Bronchial epithelial cell (primary cell): ENCODE data around the gene STEAP1B. TPM values are rescaled to one million over a fixed set of nuclear protein-coding genes. Genes with fewer than 3 reads are reported as not detected.

Experiments
- DNase-seq: peaks from one replicate; pipeline ENCODE4 v3.0.0-alpha.2; 2010; ENCODE audit warnings: low read depth
- FAIRE-seq: peaks from 2 replicates; lab custom pipeline; 2011; peaks lifted over from hg19 to GRCh38; lab: Jason Lieb, UNC
- H3K27me3 ChIP-seq: 2 replicates; pipeline ENCODE4 v1.5.1; 2011; ENCODE audit warnings: low read length; ENCODE audit not compliant: control insufficient read depth, insufficient read depth
- H3K36me3 ChIP-seq: 2 replicates; pipeline ENCODE4 v1.5.1; 2011; ENCODE audit warnings: low read length; ENCODE audit not compliant: control insufficient read depth, insufficient read depth
- H3K4me3 ChIP-seq: 2 replicates; pipeline ENCODE4 v1.5.1; 2011; ENCODE audit warnings: mild to moderate bottlenecking, low read depth, low read length, control low read depth
- total RNA-seq: library from RNA; depleted of rRNA; stranded (reverse); fragments of >200 nt; gene quantifications from 2 replicates; pipeline ENCODE4 v1.2.1, GENCODE V29; 2014
- TF ChIP-seq, protein P1 (sequence below): IDR thresholded peaks from 2 replicates; pipeline ENCODE4 v1.5.1; 2011; ENCODE audit warnings: mild to moderate bottlenecking, moderate library complexity, low read length, control low read depth, inconsistent platforms; ENCODE audit not compliant: insufficient read depth, severe bottlenecking

Gene STEAP1B
- total RNA-seq, 1 donor from 2014 or later, result 3.7 TPM

DNA sequence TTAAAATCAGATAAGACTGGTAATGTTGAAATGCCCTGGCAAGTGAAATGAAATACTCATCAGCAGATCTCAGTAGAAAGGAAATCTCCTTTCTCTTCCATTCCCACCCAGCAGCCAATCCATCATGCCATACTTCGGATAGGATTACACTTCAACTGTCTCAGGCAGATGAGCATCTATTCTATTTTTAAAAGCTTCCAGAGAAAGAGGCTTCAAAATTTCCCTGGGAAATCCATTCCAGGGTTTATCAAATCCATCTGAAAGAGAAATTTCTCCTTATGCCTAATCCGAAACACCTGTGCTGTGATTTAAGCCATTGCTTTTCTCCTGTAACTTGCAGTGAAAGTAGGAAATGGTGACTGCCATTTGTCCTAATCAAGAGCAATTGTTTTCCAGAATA, 82.6 kb downstream of the STEAP1B start:
- TF ChIP-seq, protein P1, sequence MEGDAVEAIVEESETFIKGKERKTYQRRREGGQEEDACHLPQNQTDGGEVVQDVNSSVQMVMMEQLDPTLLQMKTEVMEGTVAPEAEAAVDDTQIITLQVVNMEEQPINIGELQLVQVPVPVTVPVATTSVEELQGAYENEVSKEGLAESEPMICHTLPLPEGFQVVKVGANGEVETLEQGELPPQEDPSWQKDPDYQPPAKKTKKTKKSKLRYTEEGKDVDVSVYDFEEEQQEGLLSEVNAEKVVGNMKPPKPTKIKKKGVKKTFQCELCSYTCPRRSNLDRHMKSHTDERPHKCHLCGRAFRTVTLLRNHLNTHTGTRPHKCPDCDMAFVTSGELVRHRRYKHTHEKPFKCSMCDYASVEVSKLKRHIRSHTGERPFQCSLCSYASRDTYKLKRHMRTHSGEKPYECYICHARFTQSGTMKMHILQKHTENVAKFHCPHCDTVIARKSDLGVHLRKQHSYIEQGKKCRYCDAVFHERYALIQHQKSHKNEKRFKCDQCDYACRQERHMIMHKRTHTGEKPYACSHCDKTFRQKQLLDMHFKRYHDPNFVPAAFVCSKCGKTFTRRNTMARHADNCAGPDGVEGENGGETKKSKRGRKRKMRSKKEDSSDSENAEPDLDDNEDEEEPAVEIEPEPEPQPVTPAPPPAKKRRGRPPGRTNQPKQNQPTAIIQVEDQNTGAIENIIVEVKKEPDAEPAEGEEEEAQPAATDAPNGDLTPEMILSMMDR, result no peak
- H3K4me3 ChIP-seq, result no peak overlapping the region
- FAIRE-seq (no peak), DNase-seq (no peak)
- no peaks in the 10 kb centered on the region for H3K27me3 ChIP-seq
- H3K36me3 ChIP-seq, result no peaks in the 10 kb centered on the region

DNA sequence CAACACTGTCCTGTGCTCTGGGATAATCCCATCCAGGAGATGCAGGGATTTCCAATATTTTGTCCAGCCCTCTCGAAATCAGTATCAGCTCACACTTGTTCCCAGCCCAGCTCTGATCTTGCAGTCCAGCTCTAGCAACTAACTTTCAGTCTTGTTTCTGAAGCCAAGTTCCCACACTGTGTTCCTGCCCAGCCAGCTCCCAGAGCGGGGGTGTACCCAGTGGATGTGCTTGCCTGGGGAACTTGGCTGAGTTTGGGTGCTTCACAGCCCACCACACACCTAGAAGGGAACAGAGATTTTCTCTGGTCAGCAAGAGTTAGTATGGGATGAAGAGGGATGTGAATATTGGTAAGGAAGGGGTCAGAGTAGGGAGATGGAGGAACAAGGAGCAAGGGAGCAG, 85.6 kb downstream of the STEAP1B start:
- TF ChIP-seq, protein P1, result no peak
- no peaks in the 10 kb centered on the region for H3K36me3 ChIP-seq
- DNase-seq (no peak), FAIRE-seq (no peak)
- H3K27me3 ChIP-seq, result no peaks in the 10 kb centered on the region
- H3K4me3 ChIP-seq, result no peak overlapping the region

DNA sequence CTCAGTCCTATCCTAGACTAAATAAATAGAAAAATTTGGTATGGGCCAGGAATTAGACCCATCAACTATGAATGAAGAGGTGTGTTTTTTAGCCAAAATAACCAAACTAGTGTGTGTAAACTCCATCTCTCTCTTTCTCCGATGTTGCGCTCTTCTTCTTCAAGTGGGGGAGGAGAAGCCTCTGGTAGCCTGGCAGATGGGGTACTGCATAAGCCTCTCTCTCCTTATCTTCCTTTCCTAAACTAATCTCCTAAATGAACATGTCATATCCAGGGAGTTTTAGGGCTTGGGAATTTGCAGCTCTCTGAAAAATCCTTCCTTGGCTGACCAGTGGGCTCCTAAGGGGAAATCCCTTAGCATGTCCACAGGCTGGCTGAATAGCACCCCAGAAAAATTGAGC, 86.8 kb downstream of the STEAP1B start:
- TF ChIP-seq, protein P1, result no peak
- no peak for FAIRE-seq
- Histone ChIP-seq H3K4me3 (no peak overlapping the region), H3K36me3 (no peaks in the 10 kb centered on the region), H3K27me3 (no peaks in the 10 kb centered on the region)
- DNase-seq, result no peak

DNA sequence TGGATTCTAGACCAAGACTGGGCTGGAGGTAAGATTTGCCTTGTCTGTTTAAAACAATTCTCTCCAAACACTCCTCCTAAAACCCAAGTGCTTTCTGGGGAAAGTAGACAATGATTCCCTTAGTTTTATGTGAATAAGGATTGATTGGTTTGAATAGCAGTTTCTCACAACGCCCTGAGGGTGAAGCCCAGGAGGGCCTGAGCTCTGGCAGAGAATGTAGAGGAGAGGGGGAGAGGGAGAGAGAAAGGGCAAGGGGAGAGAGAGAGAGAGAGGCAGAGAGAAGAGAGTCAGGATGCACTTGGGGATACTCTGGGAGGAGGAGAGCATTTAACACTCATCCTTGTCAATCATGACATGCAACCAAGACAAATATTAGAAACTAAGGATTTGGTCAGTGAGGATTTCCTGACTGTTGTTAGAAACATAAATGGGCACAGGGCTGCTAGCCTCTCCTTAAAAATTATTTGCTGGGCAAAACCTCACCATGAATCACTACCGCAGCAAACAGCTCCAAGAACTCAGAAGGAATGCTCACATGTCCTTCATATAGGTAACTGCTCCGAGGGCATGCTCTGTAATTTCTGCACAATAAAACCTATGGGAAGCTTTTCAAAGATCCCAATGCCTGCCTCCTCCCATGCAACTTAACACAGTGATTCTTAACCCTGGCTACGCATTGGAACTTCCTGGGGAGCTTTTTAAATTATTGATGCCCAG, 87.9 kb downstream of the STEAP1B start:
- no peaks in the 10 kb centered on the region for H3K36me3 ChIP-seq
- FAIRE-seq (no peak), DNase-seq (peak; percentile 24)
- TF ChIP-seq, protein P1, result no peak
- no peaks in the 10 kb centered on the region for H3K27me3 ChIP-seq
- H3K4me3 ChIP-seq, result no peak overlapping the region

DNA sequence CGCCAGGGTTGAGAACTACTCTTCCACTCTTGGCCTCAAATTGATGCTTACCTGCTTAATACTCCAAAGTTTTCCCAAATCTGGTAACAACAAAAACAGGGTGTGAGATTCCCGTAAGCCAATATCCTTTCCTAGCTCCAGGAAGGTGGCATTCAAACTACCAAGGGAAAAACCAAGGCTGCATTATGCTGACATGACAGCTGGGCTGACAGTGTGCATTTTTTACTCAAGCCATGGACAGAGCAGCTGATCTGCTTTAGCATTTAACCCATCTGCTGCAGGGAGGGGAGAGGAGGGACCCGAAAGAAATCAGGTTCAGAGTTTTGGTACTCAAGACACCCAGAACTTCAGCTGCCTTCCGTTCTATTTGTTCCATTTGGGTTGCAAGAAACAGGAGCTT, 93.3 kb downstream of the STEAP1B start:
- DNase-seq, result no peak
- Histone ChIP-seq H3K36me3 (no peaks in the 10 kb centered on the region), H3K4me3 (no peak overlapping the region), H3K27me3 (no peaks in the 10 kb centered on the region)
- TF ChIP-seq, protein P1, result no peak
- FAIRE-seq, result no peak
